ENCODE data around the gene NEDD9.

DNA sequence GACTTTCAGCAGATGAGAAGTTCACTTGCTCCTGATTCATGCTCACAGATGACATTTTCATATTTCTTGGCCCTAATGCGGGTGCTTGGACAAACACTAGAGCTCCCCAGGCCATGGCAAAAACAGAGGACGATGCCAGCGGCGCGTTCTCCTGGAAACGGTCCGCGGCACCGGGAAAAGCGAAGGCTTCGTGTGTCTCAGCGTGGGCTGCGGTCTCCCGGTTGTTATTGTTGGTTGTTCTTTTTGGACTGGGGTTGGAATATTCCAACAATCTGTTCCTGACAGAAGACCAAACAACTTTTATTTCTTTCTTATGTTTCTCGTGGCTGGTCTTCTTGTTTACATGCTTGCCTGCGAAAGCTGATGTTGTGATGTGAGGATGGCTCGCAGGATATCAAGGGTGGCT lies 46.8 kb upstream of the NEDD9 start:
- TF ChIP-seq, protein P1, sequence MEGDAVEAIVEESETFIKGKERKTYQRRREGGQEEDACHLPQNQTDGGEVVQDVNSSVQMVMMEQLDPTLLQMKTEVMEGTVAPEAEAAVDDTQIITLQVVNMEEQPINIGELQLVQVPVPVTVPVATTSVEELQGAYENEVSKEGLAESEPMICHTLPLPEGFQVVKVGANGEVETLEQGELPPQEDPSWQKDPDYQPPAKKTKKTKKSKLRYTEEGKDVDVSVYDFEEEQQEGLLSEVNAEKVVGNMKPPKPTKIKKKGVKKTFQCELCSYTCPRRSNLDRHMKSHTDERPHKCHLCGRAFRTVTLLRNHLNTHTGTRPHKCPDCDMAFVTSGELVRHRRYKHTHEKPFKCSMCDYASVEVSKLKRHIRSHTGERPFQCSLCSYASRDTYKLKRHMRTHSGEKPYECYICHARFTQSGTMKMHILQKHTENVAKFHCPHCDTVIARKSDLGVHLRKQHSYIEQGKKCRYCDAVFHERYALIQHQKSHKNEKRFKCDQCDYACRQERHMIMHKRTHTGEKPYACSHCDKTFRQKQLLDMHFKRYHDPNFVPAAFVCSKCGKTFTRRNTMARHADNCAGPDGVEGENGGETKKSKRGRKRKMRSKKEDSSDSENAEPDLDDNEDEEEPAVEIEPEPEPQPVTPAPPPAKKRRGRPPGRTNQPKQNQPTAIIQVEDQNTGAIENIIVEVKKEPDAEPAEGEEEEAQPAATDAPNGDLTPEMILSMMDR (optimal IDR thresholded peaks at IDR 0.05 in 1 of 3, IDR thresholded peaks at IDR 0.05 in 1 of 3, conservative IDR thresholded peaks at IDR 0.05 in 1 of 3; ENCODE audit: extremely low read depth in 1 of 3, insufficient read depth in 2 of 3, low read length in 3 of 3): no peak
- TF ChIP-seq EZH2 (IDR thresholded peaks at IDR 0.05; ENCODE audit: low read length): no peak
